GM19324 (cell line): ENCODE data around the gene AKR1A1.
A peak's percentile ranks its signal among the peaks of the same experiment; 100 is the strongest.
"Not testable (repeated sequence)": the region's sequence is repeated elsewhere in the genome, so short reads cannot be mapped to it uniquely, and the experiment has no call there.

Source experiments
- ATAC-seq: cut with Tn5 transposase; IDR thresholded peaks from one replicate; pipeline ENCODE4 v1.9.1; 2021; ENCODE audit warnings: mild to moderate bottlenecking, moderate library complexity; ENCODE audit not compliant: unreplicated experiment, low FRiP score

The AKR1A1 gene

GRCh38 chr1:45550401-45551351, at the start of gene AKR1A1:
Gene AKR1A1, plus strand, starts transcription at chr1:45550826. Its CDS starts 10,969 bp downstream, at chr1:45561795.
- peak; percentile 86 for ATAC-seq

GRCh38 chr1:45501505-45501859, 49.1 kb upstream of the AKR1A1 start:
- ATAC-seq, result no peak

GRCh38 chr1:45503462-45504360, 46.9 kb upstream of the AKR1A1 start:
- ATAC-seq, result no peak

GRCh38 chr1:45507195-45507594, 43.4 kb upstream of the AKR1A1 start:
- ATAC-seq, result no peak

GRCh38 chr1:45507893-45508292, 42.7 kb upstream of the AKR1A1 start:
- no peak for ATAC-seq

GRCh38 chr1:45508295-45509151, 42.1 kb upstream of the AKR1A1 start:
- no peak for ATAC-seq

GRCh38 chr1:45510036-45510971, 40.3 kb upstream of the AKR1A1 start:
- ATAC-seq, result no peak

GRCh38 chr1:45510972-45511527, 39.6 kb upstream of the AKR1A1 start:
- ATAC-seq, result no peak

GRCh38 chr1:45512641-45513054, 38.0 kb upstream of the AKR1A1 start:
- no peak for ATAC-seq

GRCh38 chr1:45513532-45514260, 36.9 kb upstream of the AKR1A1 start:
- ATAC-seq, result not testable (repeated sequence)

- ATAC-seq, result no peak
Observed at GRCh38 chr1:45516036-45516435, 34.6 kb upstream of the AKR1A1 start.

GRCh38 chr1:45516465-45516864, 34.2 kb upstream of the AKR1A1 start:
- no peak for ATAC-seq

GRCh38 chr1:45518366-45518765, 32.3 kb upstream of the AKR1A1 start:
- not testable (repeated sequence) for ATAC-seq

- ATAC-seq, result no peak
Observed at GRCh38 chr1:45518910-45519309, 31.7 kb upstream of the AKR1A1 start.

- not testable (repeated sequence) for ATAC-seq
Observed at GRCh38 chr1:45519774-45520173, 30.9 kb upstream of the AKR1A1 start.

GRCh38 chr1:45521413-45522323, 29.0 kb upstream of the AKR1A1 start, which contains the start of gene PRDX1:
Gene PRDX1, minus strand, starts transcription at chr1:45521884. Its CDS starts 2,841 bp downstream, at chr1:45519043.
- peak; percentile 86 for ATAC-seq
